HG03457 (cell line): Measurements from ENCODE around the gene SEMA6D.

Experiments used
- ATAC-seq: cut with Tn5 transposase; IDR thresholded peaks from one replicate; pipeline ENCODE4 v1.9.1; 2021; ENCODE audit warnings: moderate number of reproducible peaks; ENCODE audit not compliant: unreplicated experiment

SEMA6D gene

DNA sequence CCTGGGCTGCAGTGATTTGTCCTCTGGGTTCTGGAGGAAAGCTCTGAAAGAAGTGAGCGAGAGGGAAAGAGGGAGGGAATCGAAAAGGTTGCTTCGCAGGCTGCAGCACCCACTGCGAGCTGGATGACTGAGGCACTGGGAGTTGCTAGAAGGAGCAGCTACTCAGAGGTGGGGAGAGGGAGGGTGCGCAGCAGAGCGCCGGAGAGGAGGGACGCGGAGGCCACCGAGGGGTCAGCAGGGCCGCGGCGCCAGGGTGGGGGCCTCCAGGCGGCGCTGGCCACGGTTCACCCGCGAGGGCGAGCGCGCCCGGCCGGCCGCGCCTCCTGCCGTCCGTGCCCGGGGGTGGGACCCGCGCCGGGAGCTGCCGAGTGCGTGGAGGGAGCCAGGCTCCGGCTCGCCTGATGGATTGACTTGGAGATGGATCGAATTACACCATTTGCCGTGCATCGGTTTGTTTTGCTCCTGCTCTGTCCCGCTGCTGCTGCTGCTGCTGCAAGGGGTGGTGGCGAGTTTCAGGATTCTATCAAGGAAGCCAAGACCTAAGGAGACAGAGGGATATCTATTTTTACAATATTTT, at the start of gene SEMA6D:
SEMA6D (plus strand) TSS at position 470 of the 577 bp plus-strand sequence. CDS start 42,294 bp downstream, outside the sequence.
- ATAC-seq = no peak

DNA sequence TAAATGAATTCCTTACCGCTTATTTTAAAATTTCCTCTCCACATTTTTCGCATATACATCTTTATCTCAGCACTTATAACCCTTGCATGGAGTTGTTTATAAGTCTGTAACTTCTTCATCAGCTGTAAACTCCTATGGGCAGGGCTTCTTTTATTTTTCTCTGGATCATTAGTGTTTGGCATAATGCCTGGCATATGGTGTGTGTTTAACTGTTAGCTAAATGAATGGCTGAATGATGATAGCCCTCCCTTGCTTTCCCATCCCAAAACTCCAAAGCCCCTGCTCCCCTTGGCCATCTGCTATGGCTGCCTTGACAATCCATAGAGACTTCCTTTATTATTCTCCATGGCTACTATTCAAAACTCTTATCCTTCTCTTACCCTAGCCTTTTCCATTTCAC, 48.1 kb upstream of the SEMA6D start:
- ATAC-seq = no peak

GRCh38 chr15:47670365-47670764, 46.9 kb upstream of the SEMA6D start:
- no peak for ATAC-seq

DNA sequence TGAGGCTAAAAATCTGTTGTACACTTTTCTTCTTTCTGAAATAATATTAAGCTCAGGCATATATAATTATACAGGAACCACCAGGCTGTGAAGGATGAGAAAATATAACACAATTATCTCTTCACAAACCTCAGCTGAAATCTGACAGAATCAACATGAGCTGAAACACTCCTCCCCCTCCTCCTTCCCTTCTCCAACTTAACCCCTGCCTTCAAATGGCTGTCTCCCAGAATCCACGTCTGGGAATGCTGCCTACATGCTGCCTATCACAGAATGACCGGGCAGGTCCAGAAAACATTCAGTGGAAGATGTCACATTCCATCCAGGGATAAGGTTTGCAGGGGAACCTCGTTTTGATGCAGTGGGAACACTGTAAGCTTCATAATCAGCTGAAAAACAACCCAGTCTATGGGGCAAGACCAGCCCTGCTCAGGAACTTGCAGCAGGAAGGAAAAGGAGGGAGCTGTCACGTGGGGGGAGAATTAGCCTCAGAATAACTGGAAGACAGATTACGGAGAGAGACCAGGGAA, 44.0 kb upstream of the SEMA6D start:
- ATAC-seq = no peak

GRCh38 chr15:47674586-47675232, 42.6 kb upstream of the SEMA6D start:
- ATAC-seq = no peak

- no peak for ATAC-seq
Measured at GRCh38 chr15:47675735-47676134, 41.6 kb upstream of the SEMA6D start.

DNA sequence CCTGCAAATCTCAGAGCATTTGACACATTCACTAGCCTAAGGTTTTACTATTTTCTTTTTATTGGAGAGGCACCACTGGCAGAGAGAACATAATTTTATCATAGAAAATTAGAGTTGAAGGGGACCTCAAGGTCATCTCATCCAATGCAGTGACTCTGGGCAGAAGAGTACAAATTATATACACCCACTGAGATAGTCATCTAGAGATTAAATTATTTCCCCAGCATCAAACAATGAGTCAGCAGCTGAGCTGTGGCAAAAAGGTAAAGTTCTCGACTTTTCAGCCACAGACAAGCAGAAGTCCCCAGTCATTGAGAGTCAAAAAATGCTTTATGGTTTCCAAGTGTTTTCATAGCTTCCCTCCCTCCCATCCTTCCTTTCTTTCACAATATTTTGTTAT, 39.3 kb upstream of the SEMA6D start:
- no peak for ATAC-seq

GRCh38 chr15:47682661-47683060, 34.6 kb upstream of the SEMA6D start:
- ATAC-seq = no peak

GRCh38 chr15:47685141-47685870, 32.0 kb upstream of the SEMA6D start:
- no peak for ATAC-seq

GRCh38 chr15:47688573-47689086, 28.7 kb upstream of the SEMA6D start:
- ATAC-seq = no peak

DNA sequence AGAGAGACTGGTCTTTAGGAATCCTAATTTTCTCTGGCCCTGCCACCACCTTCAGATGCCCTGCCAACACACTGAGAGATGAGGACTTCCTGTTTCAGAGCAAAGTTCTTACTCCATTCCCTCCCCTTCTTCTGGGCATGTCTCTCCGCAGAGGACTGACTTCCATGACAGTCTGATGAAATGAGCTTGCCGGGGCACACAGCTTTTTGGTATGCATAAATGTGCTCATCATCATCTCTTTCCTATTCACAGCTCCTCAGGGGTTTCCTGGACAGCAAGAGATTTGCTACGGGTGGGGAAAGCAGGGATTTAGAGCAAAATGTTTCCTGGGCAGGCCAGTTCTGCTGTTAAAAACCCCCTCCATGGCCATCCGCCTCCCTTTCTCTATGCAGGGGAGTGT, 27.6 kb upstream of the SEMA6D start:
- ATAC-seq = no peak

DNA sequence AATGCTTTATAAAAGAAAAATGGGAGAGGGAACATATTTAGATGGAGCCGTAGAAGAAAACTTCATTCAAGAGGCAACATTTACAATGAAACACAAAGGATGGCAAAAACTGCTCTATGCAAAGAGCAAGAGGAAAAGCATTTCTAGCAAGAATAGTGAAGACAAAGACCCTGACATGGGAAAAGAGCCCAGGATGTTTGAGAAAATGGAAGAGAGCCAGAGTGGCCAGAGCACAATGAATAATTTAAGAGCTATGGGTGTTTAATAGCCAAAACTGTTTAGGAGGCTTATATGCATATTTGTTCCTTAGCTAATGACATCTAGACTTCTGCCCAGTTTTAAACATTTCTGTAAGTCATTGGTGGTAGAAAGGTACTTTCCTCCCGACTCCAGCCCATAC, 25.4 kb upstream of the SEMA6D start:
- no peak for ATAC-seq

- no peak for ATAC-seq
Measured at GRCh38 chr15:47696351-47696750, 21.0 kb upstream of the SEMA6D start.

DNA sequence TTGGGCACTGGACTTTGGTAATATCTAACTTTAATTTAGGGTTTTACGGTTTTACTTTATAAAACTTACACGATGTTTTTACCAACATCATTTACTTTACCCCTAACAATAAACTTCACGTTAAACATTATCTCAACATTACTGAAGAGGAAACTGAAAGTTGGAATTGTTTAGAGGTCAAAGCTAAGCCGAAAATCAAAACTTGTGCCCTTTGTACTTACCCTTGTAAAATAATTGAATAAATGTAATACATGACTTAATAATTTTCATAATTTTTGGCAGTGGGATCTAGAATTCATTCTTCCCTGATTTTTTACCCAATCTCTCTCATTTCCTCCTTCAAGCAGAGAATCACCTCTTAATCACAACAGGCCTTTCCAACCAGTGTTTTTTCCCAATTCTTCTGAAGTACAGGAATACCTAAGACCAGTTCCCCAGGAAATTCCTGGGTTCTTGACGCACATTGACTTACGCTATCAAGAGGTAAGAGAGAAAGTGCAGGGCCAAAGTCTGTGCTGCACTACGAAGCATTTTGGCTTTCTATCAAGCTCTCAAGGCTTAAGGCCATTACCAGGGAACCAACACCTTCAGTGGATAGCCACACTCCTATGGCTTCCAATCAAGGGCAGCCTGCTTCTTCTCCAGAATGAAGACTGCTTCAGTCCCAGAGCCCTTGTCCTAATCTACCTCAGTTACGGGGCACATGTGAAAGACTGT, 11.9 kb upstream of the SEMA6D start:
- no peak for ATAC-seq

DNA sequence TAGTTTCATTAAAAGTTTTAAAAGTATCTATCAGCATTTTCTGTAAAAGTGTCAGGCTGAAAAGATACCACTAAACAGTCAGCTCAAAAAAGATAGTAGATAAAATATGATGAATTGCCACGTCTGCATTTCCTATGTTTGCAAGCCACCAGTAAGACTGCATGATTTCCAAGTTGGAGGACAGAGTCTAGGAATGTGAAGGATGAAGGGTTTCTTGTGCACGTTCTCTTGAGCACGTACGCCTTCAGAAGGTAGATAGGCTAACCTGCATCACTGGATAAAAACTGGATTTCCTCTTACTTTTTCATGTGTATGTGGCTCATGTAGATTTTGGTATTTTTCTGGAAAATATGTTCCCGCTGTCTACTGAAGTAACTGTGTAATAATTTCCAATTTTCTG, 9.9 kb upstream of the SEMA6D start:
- no peak for ATAC-seq

DNA sequence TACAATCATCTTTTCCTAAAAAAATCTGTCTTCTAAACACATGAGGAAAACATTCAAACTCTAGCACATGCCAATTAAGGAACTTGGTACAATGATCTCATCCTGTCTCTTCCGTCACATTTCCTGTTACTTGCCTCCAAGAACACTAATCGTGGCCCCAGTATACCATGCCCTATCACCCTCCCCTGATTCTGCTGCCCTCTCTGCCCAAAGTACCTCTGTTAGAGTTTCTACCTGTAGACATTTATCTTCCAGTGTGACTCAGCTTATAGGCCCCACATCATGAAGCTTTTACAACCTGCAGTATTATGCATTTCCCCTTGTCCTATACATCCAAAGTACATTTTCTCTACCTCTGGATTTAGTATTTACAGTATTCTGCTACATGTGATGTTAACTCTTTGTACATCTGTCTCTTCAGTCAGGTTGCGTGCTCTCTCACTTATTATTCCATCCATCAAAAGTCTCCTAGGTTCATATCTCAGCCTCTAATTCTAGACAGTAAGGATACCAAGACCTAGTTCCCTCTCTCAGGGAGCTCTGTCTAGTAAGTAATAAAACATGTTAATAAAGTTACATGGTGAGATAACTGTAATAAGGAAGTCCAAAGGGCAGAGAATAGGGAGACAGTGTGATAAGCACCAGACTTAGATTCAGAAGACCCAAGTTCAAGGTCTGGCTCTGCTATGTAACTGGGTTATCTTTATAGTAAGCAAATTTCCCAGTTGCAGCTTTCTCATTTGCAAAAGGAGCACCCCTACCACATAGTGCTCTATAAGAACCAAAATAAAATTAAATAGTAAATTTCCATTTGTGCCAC, 8.9 kb upstream of the SEMA6D start:
- ATAC-seq = no peak

DNA sequence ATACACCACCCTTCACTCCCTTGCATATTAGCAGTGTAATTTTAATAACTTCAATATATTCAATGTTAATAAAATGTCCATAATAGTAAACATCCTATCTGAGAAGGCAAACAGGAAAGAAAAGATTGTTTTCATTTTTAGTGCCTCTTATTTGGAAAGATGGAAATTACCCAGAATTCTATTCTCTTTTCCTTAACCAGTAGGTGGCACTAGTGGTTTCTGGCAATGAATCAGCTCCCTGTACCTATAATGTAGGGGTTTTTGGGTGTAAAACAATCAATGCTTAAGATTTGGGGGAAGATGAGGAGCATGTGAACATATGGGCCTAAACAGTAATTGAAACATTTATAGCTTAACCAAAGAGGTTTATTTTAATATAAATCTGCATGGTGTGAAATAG, 5.7 kb upstream of the SEMA6D start:
- ATAC-seq = no peak

GRCh38 chr15:47715402-47715801, 1.9 kb upstream of the SEMA6D start:
- no peak for ATAC-seq

- no peak for ATAC-seq
Measured at GRCh38 chr15:47715856-47716445, 1.4 kb upstream of the SEMA6D start.

GRCh38 chr15:47716516-47716915, 789 bp upstream of the SEMA6D start:
- ATAC-seq = no peak
